Astrocyte of the spinal cord (primary cell): ENCODE data around the gene BBC3.
"Not testable (repeated sequence)": the region's sequence is repeated elsewhere in the genome, so short reads cannot be mapped to it uniquely, and the experiment has no call there.

Experiments
- DNase-seq: peaks from one replicate; pipeline ENCODE4 v3.0.0; 2011; ENCODE audit warnings: low read depth, low spot score
- H3K4me3 ChIP-seq: 2 replicates; pipeline ENCODE4 v1.5.1; 2011; ENCODE audit warnings: low read depth, mild to moderate bottlenecking, low read length, moderate library complexity
- CTCF ChIP-seq: IDR thresholded peaks from 2 replicates; pipeline ENCODE4 v1.5.1; 2012; ENCODE audit warnings: low read depth, mild to moderate bottlenecking, low read length, inconsistent platforms
- in situ Hi-C: cut with HindIII; loops from 2 replicates; pipeline ENCODE4 v1.10.0; 2017; ENCODE audit warnings: low sequenced_read_pairs

BBC3 gene

GRCh38 chr19:47267350-47267759 is 36.4 kb upstream of the BBC3 start:
- in situ Hi-C loops = no loop called here
- TF ChIP-seq CTCF = no peak
- no peak for DNase-seq
- H3K4me3 ChIP-seq = no peak overlapping the region

GRCh38 chr19:47266401-47266941 is 35.5 kb upstream of the BBC3 start:
- H3K4me3 ChIP-seq = no peak overlapping the region
- TF ChIP-seq CTCF = no peak
- no peak for DNase-seq
- in situ Hi-C loops = no loop called here

GRCh38 chr19:47264629-47265028 is 33.6 kb upstream of the BBC3 start:
- no peak overlapping the region for H3K4me3 ChIP-seq
- TF ChIP-seq CTCF = no peak
- DNase-seq = no peak
- in situ Hi-C loops = no loop called here

- H3K4me3 ChIP-seq, in situ Hi-C loops, DNase-seq: not testable (repeated sequence)
These were observed 31.2 kb upstream of the BBC3 start for GRCh38 chr19:47261946-47262793.

- in situ Hi-C loops = no loop called here
- DNase-seq = no peak
- no peak for TF ChIP-seq CTCF
- no peak overlapping the region for H3K4me3 ChIP-seq
These were observed 29.5 kb upstream of the BBC3 start for GRCh38 chr19:47260476-47260875.

GRCh38 chr19:47258895-47259555 is 28.0 kb upstream of the BBC3 start:
- no peak for TF ChIP-seq CTCF
- in situ Hi-C loops = no loop called here
- no peak overlapping the region for H3K4me3 ChIP-seq
- DNase-seq = no peak

GRCh38 chr19:47258434-47258833 is 27.4 kb upstream of the BBC3 start:
- TF ChIP-seq CTCF = no peak
- no peak for DNase-seq
- in situ Hi-C loops = no loop called here
- H3K4me3 ChIP-seq = peak overlapping the region; percentile 66
